ENCODE results near the gene UNC5CL. TPM values are rescaled to one million over a fixed set of nuclear protein-coding genes. Genes with fewer than 3 reads are reported as not detected.
A peak's percentile ranks its signal among the peaks of the same experiment; 100 is the strongest.
"Not testable (repeated sequence)": the region's sequence is repeated elsewhere in the genome, so short reads cannot be mapped to it uniquely, and the experiment has no call there.

Gene UNC5CL
- total RNA-seq, 1 donor from 2014 or later = 0.51 TPM

- DNase-seq (ENCODE audit: extremely low spot score, unreplicated experiment); H3K9me3 Mint-ChIP-seq (ENCODE audit: unreplicated experiment); H3K36me3 Mint-ChIP-seq (ENCODE audit: unreplicated experiment); H3K4me3 Mint-ChIP-seq (ENCODE audit: unreplicated experiment); H3K27ac Mint-ChIP-seq (ENCODE audit: unreplicated experiment); H3K4me1 Mint-ChIP-seq (ENCODE audit: unreplicated experiment): not testable (repeated sequence)
- H3K27me3 Mint-ChIP-seq (ENCODE audit: unreplicated experiment) = peaks cover 56% of the 10 kb centered on the region
- peak; percentile 77 for TF ChIP-seq CTCF (IDR thresholded peaks at IDR 0.05)
These were observed 32.8 kb downstream of the UNC5CL start for GRCh38 chr6:41006217-41006616.

- no peak overlapping the region for H3K4me3 Mint-ChIP-seq (ENCODE audit: unreplicated experiment)
- H3K27ac Mint-ChIP-seq (ENCODE audit: unreplicated experiment) = no peak overlapping the region
- H3K36me3 Mint-ChIP-seq (ENCODE audit: unreplicated experiment) = no peaks in the 10 kb centered on the region
- peaks cover 55% of the 10 kb centered on the region for H3K27me3 Mint-ChIP-seq (ENCODE audit: unreplicated experiment)
- TF ChIP-seq CTCF (IDR thresholded peaks at IDR 0.05) = no peak
- H3K9me3 Mint-ChIP-seq (ENCODE audit: unreplicated experiment) = no peaks in the 10 kb centered on the region
- H3K4me1 Mint-ChIP-seq (ENCODE audit: unreplicated experiment) = peaks cover 7% of the 10 kb centered on the region
- DNase-seq (ENCODE audit: extremely low spot score, unreplicated experiment) = peak; percentile 38
These were observed 36.9 kb downstream of the UNC5CL start for GRCh38 chr6:41002168-41002567.

- TF ChIP-seq CTCF (IDR thresholded peaks at IDR 0.05) = no peak
- H3K4me1 Mint-ChIP-seq (ENCODE audit: unreplicated experiment) = peaks cover 14% of the 10 kb centered on the region
- peaks cover 47% of the 10 kb centered on the region for H3K27me3 Mint-ChIP-seq (ENCODE audit: unreplicated experiment)
- no peaks in the 10 kb centered on the region for H3K9me3 Mint-ChIP-seq (ENCODE audit: unreplicated experiment)
- DNase-seq (ENCODE audit: extremely low spot score, unreplicated experiment) = no peak
- H3K4me3 Mint-ChIP-seq (ENCODE audit: unreplicated experiment) = no peak overlapping the region
- no peaks in the 10 kb centered on the region for H3K36me3 Mint-ChIP-seq (ENCODE audit: unreplicated experiment)
- no peak overlapping the region for H3K27ac Mint-ChIP-seq (ENCODE audit: unreplicated experiment)
These were observed 38.8 kb downstream of the UNC5CL start for GRCh38 chr6:41000248-41000647.

- Mint-ChIP-seq H3K27me3 (ENCODE audit: unreplicated experiment) (peaks cover 41% of the 10 kb centered on the region), H3K9me3 (ENCODE audit: unreplicated experiment) (no peaks in the 10 kb centered on the region), H3K36me3 (ENCODE audit: unreplicated experiment) (no peaks in the 10 kb centered on the region), H3K4me3 (ENCODE audit: unreplicated experiment) (no peak overlapping the region), H3K27ac (ENCODE audit: unreplicated experiment) (no peak overlapping the region), H3K4me1 (ENCODE audit: unreplicated experiment) (peaks cover 14% of the 10 kb centered on the region)
- no peak for DNase-seq (ENCODE audit: extremely low spot score, unreplicated experiment)
- TF ChIP-seq CTCF (IDR thresholded peaks at IDR 0.05) = peak; percentile 17
These were observed 39.5 kb downstream of the UNC5CL start for GRCh38 chr6:40999569-40999968.

GRCh38 chr6:40998661-40999060 is 40.4 kb downstream of the UNC5CL start:
- Mint-ChIP-seq H3K9me3 (ENCODE audit: unreplicated experiment) (no peaks in the 10 kb centered on the region), H3K4me3 (ENCODE audit: unreplicated experiment) (no peak overlapping the region), H3K27me3 (ENCODE audit: unreplicated experiment) (peaks cover 37% of the 10 kb centered on the region)

More at GRCh38 chr6:40998661-40999060, 40.4 kb downstream of the UNC5CL start:
- Mint-ChIP-seq H3K4me1 (ENCODE audit: unreplicated experiment) (peaks cover 14% of the 10 kb centered on the region), H3K27ac (ENCODE audit: unreplicated experiment) (no peak overlapping the region), H3K36me3 (ENCODE audit: unreplicated experiment) (no peaks in the 10 kb centered on the region)
- no peak for TF ChIP-seq CTCF (IDR thresholded peaks at IDR 0.05)
- no peak for DNase-seq (ENCODE audit: extremely low spot score, unreplicated experiment)

Data from osteocyte (in vitro differentiated cells).